Omental fat pad (tissue), 4 donors: Measurements from ENCODE around the gene OR2A2. TPM values are rescaled to one million over a fixed set of nuclear protein-coding genes. Genes with fewer than 3 reads are reported as not detected.

ENCODE experiments used
- ATAC-seq: fragments of 150-250 bp; one replicate; pipeline ENCODE4 v1.9.1; 2016; ENCODE audit warnings: mild to moderate bottlenecking, moderate library complexity; ENCODE audit not compliant: low FRiP score
- DNase-seq: peaks from one replicate; pipeline ENCODE4 v3.0.0-alpha.2; 2019; ENCODE audit warnings: low spot score
- total RNA-seq, 4 donors: library from RNA; depleted of rRNA; stranded (reverse); fragments of >200 nt; gene quantifications; one replicate each; pipeline ENCODE4 v1.1.0, GENCODE V29; 2016
- TF ChIP-seq, protein P1 (sequence below), 3 donors: fragments of 450-650 bp; IDR thresholded peaks; one replicate each; pipeline ENCODE4 v1.5.1; 2016 to 2017; ENCODE audit warnings: antibody characterized with exemption in 3 of 3, mild to moderate bottlenecking in 3 of 3, moderate library complexity in 2 of 3

OR2A2 gene, protein sequence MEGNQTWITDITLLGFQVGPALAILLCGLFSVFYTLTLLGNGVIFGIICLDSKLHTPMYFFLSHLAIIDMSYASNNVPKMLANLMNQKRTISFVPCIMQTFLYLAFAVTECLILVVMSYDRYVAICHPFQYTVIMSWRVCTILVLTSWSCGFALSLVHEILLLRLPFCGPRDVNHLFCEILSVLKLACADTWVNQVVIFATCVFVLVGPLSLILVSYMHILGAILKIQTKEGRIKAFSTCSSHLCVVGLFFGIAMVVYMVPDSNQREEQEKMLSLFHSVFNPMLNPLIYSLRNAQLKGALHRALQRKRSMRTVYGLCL
- total RNA-seq: not detected

GRCh38 chr7:144109283-144109682, at the start of gene OR2A2:
Gene OR2A2, plus strand, starts transcription at chr7:144109583. Its CDS starts 0 bp downstream, at chr7:144109583.
- DNase-seq (no peak), ATAC-seq (no peak)
- TF ChIP-seq, protein P1, sequence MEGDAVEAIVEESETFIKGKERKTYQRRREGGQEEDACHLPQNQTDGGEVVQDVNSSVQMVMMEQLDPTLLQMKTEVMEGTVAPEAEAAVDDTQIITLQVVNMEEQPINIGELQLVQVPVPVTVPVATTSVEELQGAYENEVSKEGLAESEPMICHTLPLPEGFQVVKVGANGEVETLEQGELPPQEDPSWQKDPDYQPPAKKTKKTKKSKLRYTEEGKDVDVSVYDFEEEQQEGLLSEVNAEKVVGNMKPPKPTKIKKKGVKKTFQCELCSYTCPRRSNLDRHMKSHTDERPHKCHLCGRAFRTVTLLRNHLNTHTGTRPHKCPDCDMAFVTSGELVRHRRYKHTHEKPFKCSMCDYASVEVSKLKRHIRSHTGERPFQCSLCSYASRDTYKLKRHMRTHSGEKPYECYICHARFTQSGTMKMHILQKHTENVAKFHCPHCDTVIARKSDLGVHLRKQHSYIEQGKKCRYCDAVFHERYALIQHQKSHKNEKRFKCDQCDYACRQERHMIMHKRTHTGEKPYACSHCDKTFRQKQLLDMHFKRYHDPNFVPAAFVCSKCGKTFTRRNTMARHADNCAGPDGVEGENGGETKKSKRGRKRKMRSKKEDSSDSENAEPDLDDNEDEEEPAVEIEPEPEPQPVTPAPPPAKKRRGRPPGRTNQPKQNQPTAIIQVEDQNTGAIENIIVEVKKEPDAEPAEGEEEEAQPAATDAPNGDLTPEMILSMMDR (IDR thresholded peaks at IDR 0.05): no peak

- ATAC-seq (no peak), DNase-seq (no peak)
- TF ChIP-seq, protein P1 (IDR thresholded peaks at IDR 0.05): no peak
These were observed 45.7 kb upstream of the OR2A2 start for GRCh38 chr7:144063710-144064109.

DNA sequence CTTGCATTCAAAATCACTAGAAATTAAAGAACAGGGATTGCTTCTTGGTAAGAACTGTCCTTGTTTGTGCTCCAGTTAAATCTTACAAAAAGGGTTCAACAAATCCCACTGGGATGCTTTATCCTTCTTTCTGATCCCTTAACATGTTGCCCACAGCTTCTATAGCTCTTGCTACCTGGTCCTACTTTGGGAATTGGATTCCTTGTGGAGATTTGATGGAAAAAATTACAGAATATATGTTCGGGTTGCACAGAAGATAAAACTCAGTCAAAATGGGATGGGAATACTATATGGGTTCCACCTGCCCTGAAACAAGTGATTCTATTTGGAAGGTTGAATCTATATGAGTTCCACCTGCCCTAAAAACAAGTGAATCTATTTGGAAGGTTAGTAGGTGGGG, 39.9 kb upstream of the OR2A2 start, which contains the start of gene OR2A25:
OR2A25 (plus strand) TSS at position 301 of the 400 bp plus-strand sequence. CDS start 4,409 bp downstream, outside the sequence.
- TF ChIP-seq, protein P1 (IDR thresholded peaks at IDR 0.05): no peak
- no peak for ATAC-seq
- DNase-seq: no peak

GRCh38 chr7:144069953-144070352, 39.4 kb upstream of the OR2A2 start:
- ATAC-seq (no peak), DNase-seq (no peak)
- TF ChIP-seq, protein P1 (IDR thresholded peaks at IDR 0.05): no peak

- TF ChIP-seq, protein P1 (IDR thresholded peaks at IDR 0.05): no peak
- ATAC-seq: no peak
- no peak for DNase-seq
These were observed 35.0 kb upstream of the OR2A2 start for GRCh38 chr7:144074374-144074773.

DNA sequence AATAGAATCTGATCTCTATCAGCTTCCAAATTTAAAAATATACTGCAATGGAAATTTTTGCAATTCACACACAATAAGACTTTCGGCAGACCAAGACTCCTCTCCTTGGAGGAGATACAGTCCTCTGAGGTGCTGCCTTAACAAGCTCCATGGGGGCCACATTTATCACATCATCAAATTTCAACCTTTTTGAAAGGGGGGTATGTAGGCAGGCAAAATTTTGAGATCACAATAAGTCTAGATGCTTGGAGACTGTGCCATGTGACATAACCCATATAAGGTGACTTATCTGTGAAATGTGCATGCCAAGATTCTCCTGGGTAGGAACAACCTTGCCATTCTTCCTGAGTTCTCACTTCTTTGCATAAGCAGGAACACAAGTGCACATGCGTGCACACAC, 23.4 kb upstream of the OR2A2 start, which contains the start of gene OR2A12:
OR2A12 (plus strand) TSS at position 301 of the 400 bp plus-strand sequence. CDS start 8,830 bp downstream, outside the sequence.
- DNase-seq: no peak
- ATAC-seq: no peak
- TF ChIP-seq, protein P1 (IDR thresholded peaks at IDR 0.05): no peak

GRCh38 chr7:144086730-144087129, 22.7 kb upstream of the OR2A2 start:
- DNase-seq (no peak), ATAC-seq (no peak)
- TF ChIP-seq, protein P1 (IDR thresholded peaks at IDR 0.05): no peak
